ENCODE measurements around the gene GPR162.

- TF ChIP-seq, protein P1, sequence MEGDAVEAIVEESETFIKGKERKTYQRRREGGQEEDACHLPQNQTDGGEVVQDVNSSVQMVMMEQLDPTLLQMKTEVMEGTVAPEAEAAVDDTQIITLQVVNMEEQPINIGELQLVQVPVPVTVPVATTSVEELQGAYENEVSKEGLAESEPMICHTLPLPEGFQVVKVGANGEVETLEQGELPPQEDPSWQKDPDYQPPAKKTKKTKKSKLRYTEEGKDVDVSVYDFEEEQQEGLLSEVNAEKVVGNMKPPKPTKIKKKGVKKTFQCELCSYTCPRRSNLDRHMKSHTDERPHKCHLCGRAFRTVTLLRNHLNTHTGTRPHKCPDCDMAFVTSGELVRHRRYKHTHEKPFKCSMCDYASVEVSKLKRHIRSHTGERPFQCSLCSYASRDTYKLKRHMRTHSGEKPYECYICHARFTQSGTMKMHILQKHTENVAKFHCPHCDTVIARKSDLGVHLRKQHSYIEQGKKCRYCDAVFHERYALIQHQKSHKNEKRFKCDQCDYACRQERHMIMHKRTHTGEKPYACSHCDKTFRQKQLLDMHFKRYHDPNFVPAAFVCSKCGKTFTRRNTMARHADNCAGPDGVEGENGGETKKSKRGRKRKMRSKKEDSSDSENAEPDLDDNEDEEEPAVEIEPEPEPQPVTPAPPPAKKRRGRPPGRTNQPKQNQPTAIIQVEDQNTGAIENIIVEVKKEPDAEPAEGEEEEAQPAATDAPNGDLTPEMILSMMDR (IDR thresholded peaks at IDR 0.05; ENCODE audit: poor library complexity) = no peak
- TF ChIP-seq EZH2 (IDR thresholded peaks at IDR 0.05; ENCODE audit: borderline replicate concordance) = no peak
Measured at GRCh38 chr12:6849427-6849826, 27.8 kb downstream of the GPR162 start.

All from hepatocyte (in vitro differentiated cells).